ENCODE measurements around the gene ATXN3.

ATXN3 gene

GRCh38 chr14:92106143-92106926 lies at the start of gene ATXN3:
Gene ATXN3 (minus strand): TSS chr14:92106582. CDS start chr14:92106552, 30 bp downstream.
- Mint-ChIP-seq H3K27me3 (peaks cover 5% of the 10 kb centered on the region), H3K9me3 (no peaks in the 10 kb centered on the region), H3K27ac (peak within 1 kb of the TSS; percentile 97), H3K4me1 (ENCODE audit: low read depth) (peaks cover 49% of the 10 kb centered on the region), H3K36me3 (ENCODE audit: low read depth) (peaks cover 13% of the 10 kb centered on the region), H3K4me3 (peak within 1 kb of the TSS; percentile 98)
- intact Hi-C loops (cut with micrococcal nuclease): loop anchor here (1.0 kb wide), 1 partner anchor 15 kb away; the partner anchor contains the start of genes CPSF2 and NDUFB1

GRCh38 chr14:92154283-92154942 lies 48.0 kb upstream of the ATXN3 start:
- Mint-ChIP-seq H3K9me3 (no peaks in the 10 kb centered on the region), H3K36me3 (ENCODE audit: low read depth) (peaks cover 89% of the 10 kb centered on the region), H3K4me3 (no peak overlapping the region), H3K27me3 (no peaks in the 10 kb centered on the region), H3K27ac (no peak overlapping the region), H3K4me1 (ENCODE audit: low read depth) (no peaks in the 10 kb centered on the region)
- intact Hi-C loops (cut with micrococcal nuclease): no loop called here

GRCh38 chr14:92153581-92153980 lies 47.2 kb upstream of the ATXN3 start:
- no peak overlapping the region for H3K27ac Mint-ChIP-seq
- H3K4me3 Mint-ChIP-seq: no peak overlapping the region
- peaks cover 88% of the 10 kb centered on the region for H3K36me3 Mint-ChIP-seq (ENCODE audit: low read depth)
- no peaks in the 10 kb centered on the region for H3K9me3 Mint-ChIP-seq
- H3K27me3 Mint-ChIP-seq: no peaks in the 10 kb centered on the region
- H3K4me1 Mint-ChIP-seq (ENCODE audit: low read depth): no peaks in the 10 kb centered on the region
- intact Hi-C loops (cut with micrococcal nuclease): no loop called here

- no peaks in the 10 kb centered on the region for H3K27me3 Mint-ChIP-seq
- H3K4me3 Mint-ChIP-seq: no peak overlapping the region
- no peaks in the 10 kb centered on the region for H3K9me3 Mint-ChIP-seq
- peaks cover 93% of the 10 kb centered on the region for H3K36me3 Mint-ChIP-seq (ENCODE audit: low read depth)
- no peak overlapping the region for H3K27ac Mint-ChIP-seq
- H3K4me1 Mint-ChIP-seq (ENCODE audit: low read depth): no peaks in the 10 kb centered on the region
- intact Hi-C loops (cut with micrococcal nuclease): no loop called here
Measured at GRCh38 chr14:92144708-92145107, 38.3 kb upstream of the ATXN3 start.

GRCh38 chr14:92143962-92144361 lies 37.6 kb upstream of the ATXN3 start:
- H3K27me3 Mint-ChIP-seq: no peaks in the 10 kb centered on the region
- H3K9me3 Mint-ChIP-seq: no peaks in the 10 kb centered on the region
- H3K36me3 Mint-ChIP-seq (ENCODE audit: low read depth): peaks cover 93% of the 10 kb centered on the region
- no peaks in the 10 kb centered on the region for H3K4me1 Mint-ChIP-seq (ENCODE audit: low read depth)
- no peak overlapping the region for H3K27ac Mint-ChIP-seq
- intact Hi-C loops (cut with micrococcal nuclease): no loop called here
- no peak overlapping the region for H3K4me3 Mint-ChIP-seq

- Mint-ChIP-seq H3K27me3 (no peaks in the 10 kb centered on the region), H3K4me1 (ENCODE audit: low read depth) (no peaks in the 10 kb centered on the region), H3K4me3 (no peak overlapping the region), H3K36me3 (ENCODE audit: low read depth) (peaks cover 95% of the 10 kb centered on the region), H3K9me3 (no peaks in the 10 kb centered on the region), H3K27ac (no peak overlapping the region)
- intact Hi-C loops (cut with micrococcal nuclease): no loop called here
Measured at GRCh38 chr14:92143309-92143708, 36.9 kb upstream of the ATXN3 start.

GRCh38 chr14:92135269-92135668 lies 28.9 kb upstream of the ATXN3 start:
- peaks cover under 1% of the 10 kb centered on the region for H3K4me1 Mint-ChIP-seq (ENCODE audit: low read depth)
- H3K4me3 Mint-ChIP-seq: no peak overlapping the region
- peaks cover 84% of the 10 kb centered on the region for H3K36me3 Mint-ChIP-seq (ENCODE audit: low read depth)
- intact Hi-C loops (cut with micrococcal nuclease): loop anchor here (2.0 to 10.0 kb wide), 2 partner anchors 220 to 322 kb away; no protein-coding TSS in a partner anchor
- H3K27me3 Mint-ChIP-seq: no peaks in the 10 kb centered on the region
- no peaks in the 10 kb centered on the region for H3K9me3 Mint-ChIP-seq
- H3K27ac Mint-ChIP-seq: no peak overlapping the region

- Mint-ChIP-seq H3K9me3 (no peaks in the 10 kb centered on the region), H3K36me3 (ENCODE audit: low read depth) (peaks cover 83% of the 10 kb centered on the region), H3K4me3 (no peak overlapping the region), H3K4me1 (ENCODE audit: low read depth) (peaks cover 5% of the 10 kb centered on the region), H3K27ac (no peak overlapping the region), H3K27me3 (no peaks in the 10 kb centered on the region)
- intact Hi-C loops (cut with micrococcal nuclease): loop anchor here (2.0 to 10.0 kb wide), 2 partner anchors 220 to 322 kb away; no protein-coding TSS in a partner anchor
Measured at GRCh38 chr14:92134456-92134855, 28.1 kb upstream of the ATXN3 start.

- Mint-ChIP-seq H3K4me3 (peak overlapping the region; percentile 97), H3K4me1 (ENCODE audit: low read depth) (peaks cover 40% of the 10 kb centered on the region), H3K36me3 (ENCODE audit: low read depth) (peaks cover 77% of the 10 kb centered on the region), H3K9me3 (no peaks in the 10 kb centered on the region), H3K27ac (peak overlapping the region; percentile 98), H3K27me3 (no peaks in the 10 kb centered on the region)
- intact Hi-C loops (cut with micrococcal nuclease): no loop called here
Measured at GRCh38 chr14:92122761-92123160, 16.4 kb upstream of the ATXN3 start.

GRCh38 chr14:92122351-92122677 lies 15.9 kb upstream of the ATXN3 start:
- no peaks in the 10 kb centered on the region for H3K27me3 Mint-ChIP-seq
- H3K36me3 Mint-ChIP-seq (ENCODE audit: low read depth): peaks cover 77% of the 10 kb centered on the region
- intact Hi-C loops (cut with micrococcal nuclease): no loop called here

GRCh38 chr14:92121670-92122350 lies 15.4 kb upstream of the ATXN3 start, which contains the start of the genes CPSF2 and NDUFB1:
Gene CPSF2 (plus strand): TSS chr14:92121969. CDS start chr14:92130985, 9,016 bp downstream.
Gene NDUFB1 (minus strand): TSS chr14:92121706. CDS start chr14:92117637, 4,069 bp downstream.
- Mint-ChIP-seq H3K36me3 (ENCODE audit: low read depth) (peaks cover 76% of the 10 kb centered on the region), H3K9me3 (no peaks in the 10 kb centered on the region), H3K4me1 (ENCODE audit: low read depth) (peaks cover 38% of the 10 kb centered on the region), H3K27ac (peak within 1 kb of the TSS; percentile 98), H3K4me3 (peak within 1 kb of the TSS; percentile 97), H3K27me3 (no peaks in the 10 kb centered on the region)
- intact Hi-C loops (cut with micrococcal nuclease): loop anchor here (1.0 kb wide), 1 partner anchor 16 kb away; the partner anchor contains the start of gene ATXN3

More at GRCh38 chr14:92122351-92122677, 15.9 kb upstream of the ATXN3 start:
- Mint-ChIP-seq H3K9me3 (no peaks in the 10 kb centered on the region), H3K4me3 (peak overlapping the region; percentile 97), H3K27ac (peak overlapping the region; percentile 98), H3K4me1 (ENCODE audit: low read depth) (peaks cover 40% of the 10 kb centered on the region)

- Mint-ChIP-seq H3K36me3 (ENCODE audit: low read depth) (peaks cover 76% of the 10 kb centered on the region), H3K27me3 (no peaks in the 10 kb centered on the region), H3K27ac (peak overlapping the region; percentile 98), H3K4me3 (peak overlapping the region; percentile 97), H3K4me1 (ENCODE audit: low read depth) (peaks cover 42% of the 10 kb centered on the region), H3K9me3 (no peaks in the 10 kb centered on the region)
- intact Hi-C loops (cut with micrococcal nuclease): loop anchor here (1.0 kb wide), 1 partner anchor 15 kb away; the partner anchor contains the start of gene ATXN3
Measured at GRCh38 chr14:92121207-92121669, 14.9 kb upstream of the ATXN3 start.

GRCh38 chr14:92109490-92109889 lies 3.1 kb upstream of the ATXN3 start:
- H3K27ac Mint-ChIP-seq: peak overlapping the region; percentile 5

More at GRCh38 chr14:92109490-92109889, 3.1 kb upstream of the ATXN3 start:
- Mint-ChIP-seq H3K36me3 (ENCODE audit: low read depth) (peaks cover 7% of the 10 kb centered on the region), H3K27me3 (peaks cover 5% of the 10 kb centered on the region), H3K4me3 (no peak overlapping the region), H3K9me3 (no peaks in the 10 kb centered on the region), H3K4me1 (ENCODE audit: low read depth) (peaks cover 24% of the 10 kb centered on the region)
- intact Hi-C loops (cut with micrococcal nuclease): no loop called here

Measured in dendritic cell treated with granulocyte-macrophage colony-stimulating factor and Interleukin-4, amounts not matched to agents 40 ng/mL and 50 ng/mL, for 4 days (primary cell).